Stimulated activated naive CD8-positive, alpha-beta T cell treated with anti-CD3 and anti-CD28 coated beads, Interleukin-15, Interleukin-2, amounts not matched to agents 100 ng/mL and 50 ng/mL, for 24 hours (primary cell): ENCODE data around the gene DNAI1.
"Not testable (repeated sequence)": the region's sequence is repeated elsewhere in the genome, so short reads cannot be mapped to it uniquely, and the experiment has no call there.

Experiments
- H3K27ac Mint-ChIP-seq: one replicate; pipeline ENCODE4 v1.8.0; 2021; ENCODE audit warnings: mild to moderate bottlenecking, mixed read lengths
- H3K27me3 Mint-ChIP-seq: one replicate; pipeline ENCODE4 v1.8.0; 2021; ENCODE audit warnings: mixed read lengths
- H3K36me3 Mint-ChIP-seq: one replicate; pipeline ENCODE4 v1.8.0; 2021; ENCODE audit warnings: low read depth, mixed read lengths
- H3K4me1 Mint-ChIP-seq: one replicate; pipeline ENCODE4 v1.8.0; 2021; ENCODE audit warnings: low read depth, mixed read lengths
- H3K4me3 Mint-ChIP-seq: one replicate; pipeline ENCODE4 v1.8.0; 2021; ENCODE audit warnings: mild to moderate bottlenecking, mixed read lengths
- H3K9me3 Mint-ChIP-seq: one replicate; pipeline ENCODE4 v1.8.0; 2021; ENCODE audit warnings: mixed read lengths

DNAI1 gene

GRCh38 chr9:34520505-34521385 is 62.1 kb downstream of the DNAI1 start:
- Mint-ChIP-seq H3K27me3 (peaks cover 30% of the 10 kb centered on the region), H3K9me3 (no peaks in the 10 kb centered on the region), H3K4me1 (peaks cover 29% of the 10 kb centered on the region), H3K4me3 (no peak overlapping the region), H3K36me3 (no peaks in the 10 kb centered on the region), H3K27ac (no peak overlapping the region)

- Mint-ChIP-seq H3K36me3 (no peaks in the 10 kb centered on the region), H3K27ac (no peak overlapping the region), H3K4me3 (no peak overlapping the region), H3K27me3 (peaks cover 34% of the 10 kb centered on the region), H3K4me1 (peaks cover 29% of the 10 kb centered on the region), H3K9me3 (no peaks in the 10 kb centered on the region)
These were observed 62.9 kb downstream of the DNAI1 start for GRCh38 chr9:34521406-34522045.

- peak overlapping the region; percentile 56 for H3K4me3 Mint-ChIP-seq
- no peaks in the 10 kb centered on the region for H3K36me3 Mint-ChIP-seq
- peaks cover 34% of the 10 kb centered on the region for H3K27me3 Mint-ChIP-seq
- no peak overlapping the region for H3K27ac Mint-ChIP-seq
- H3K9me3 Mint-ChIP-seq: no peaks in the 10 kb centered on the region
- H3K4me1 Mint-ChIP-seq: peaks cover 29% of the 10 kb centered on the region
These were observed 63.7 kb downstream of the DNAI1 start for GRCh38 chr9:34522091-34522887.

GRCh38 chr9:34522971-34523797 is 64.6 kb downstream of the DNAI1 start, which contains the start of gene ENHO:
TSS of gene ENHO (minus strand) at chr9:34522990. CDS start at chr9:34521695, 1,295 bp downstream.
- no peak within 1 kb of the TSS for H3K27ac Mint-ChIP-seq

GRCh38 chr9:34524349-34524748 is 65.7 kb downstream of the DNAI1 start:
- peaks cover 29% of the 10 kb centered on the region for H3K4me1 Mint-ChIP-seq
- H3K9me3 Mint-ChIP-seq: no peaks in the 10 kb centered on the region
- H3K27me3 Mint-ChIP-seq: peaks cover 34% of the 10 kb centered on the region
- peak overlapping the region; percentile 27 for H3K4me3 Mint-ChIP-seq
- no peaks in the 10 kb centered on the region for H3K36me3 Mint-ChIP-seq
- H3K27ac Mint-ChIP-seq: no peak overlapping the region

More at GRCh38 chr9:34522971-34523797, 64.6 kb downstream of the DNAI1 start, which contains the start of gene ENHO:
- H3K36me3 Mint-ChIP-seq: no peaks in the 10 kb centered on the region
- H3K9me3 Mint-ChIP-seq: no peaks in the 10 kb centered on the region
- peaks cover 34% of the 10 kb centered on the region for H3K27me3 Mint-ChIP-seq
- peaks cover 29% of the 10 kb centered on the region for H3K4me1 Mint-ChIP-seq
- H3K4me3 Mint-ChIP-seq: peak within 1 kb of the TSS; percentile 56

DNA sequence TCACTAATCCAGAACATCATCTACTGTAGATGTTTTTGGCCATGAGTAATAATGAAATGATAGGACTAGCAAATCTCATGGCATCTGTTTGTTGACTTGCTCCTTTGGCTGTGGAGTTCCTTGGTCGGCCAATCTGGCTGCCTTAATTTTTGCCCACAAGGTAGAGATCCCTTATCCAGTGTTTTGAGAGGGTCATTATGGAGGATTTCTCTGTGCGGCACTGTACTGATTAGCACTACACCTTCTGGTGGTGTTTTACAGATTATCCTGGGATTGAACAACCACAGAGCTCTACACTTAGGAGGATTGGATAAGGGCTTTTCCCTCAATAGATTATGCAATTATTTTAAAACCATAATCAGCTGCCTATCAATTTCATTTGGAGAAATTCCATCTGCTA is 67.4 kb downstream of the DNAI1 start:
- peaks cover 47% of the 10 kb centered on the region for H3K27me3 Mint-ChIP-seq
- no peaks in the 10 kb centered on the region for H3K36me3 Mint-ChIP-seq
- peaks cover 29% of the 10 kb centered on the region for H3K4me1 Mint-ChIP-seq
- H3K4me3 Mint-ChIP-seq: no peak overlapping the region
- no peaks in the 10 kb centered on the region for H3K9me3 Mint-ChIP-seq
- no peak overlapping the region for H3K27ac Mint-ChIP-seq

- not testable (repeated sequence) for H3K4me1 Mint-ChIP-seq, H3K27ac Mint-ChIP-seq, H3K9me3 Mint-ChIP-seq, H3K4me3 Mint-ChIP-seq, H3K36me3 Mint-ChIP-seq
- peaks cover 46% of the 10 kb centered on the region for H3K27me3 Mint-ChIP-seq
These were observed 73.4 kb downstream of the DNAI1 start for GRCh38 chr9:34532041-34532440.

DNA sequence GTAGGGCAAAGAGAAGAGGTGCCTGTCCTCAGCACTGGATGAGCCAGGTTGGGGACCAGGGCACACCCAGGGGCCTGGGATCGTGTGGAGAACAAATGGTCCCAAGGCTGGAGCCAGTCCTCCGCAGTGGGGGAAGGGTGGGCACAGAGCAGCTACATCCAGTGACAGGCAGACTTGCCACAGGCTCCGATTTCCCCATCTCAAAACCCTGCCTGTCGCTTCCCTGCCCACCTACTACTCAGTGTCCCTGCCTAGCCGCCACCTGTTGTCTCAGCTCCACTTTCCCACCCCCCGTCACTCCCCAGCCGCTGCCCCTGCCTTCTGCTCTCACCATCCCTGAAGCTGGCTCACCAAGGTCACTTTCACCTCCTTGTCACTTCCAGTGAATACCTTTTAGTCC is 78.1 kb downstream of the DNAI1 start:
- Mint-ChIP-seq H3K36me3 (no peaks in the 10 kb centered on the region), H3K4me3 (no peak overlapping the region), H3K27me3 (peaks cover 29% of the 10 kb centered on the region), H3K9me3 (no peaks in the 10 kb centered on the region), H3K4me1 (no peaks in the 10 kb centered on the region), H3K27ac (no peak overlapping the region)

- no peak overlapping the region for H3K27ac Mint-ChIP-seq
- H3K36me3 Mint-ChIP-seq: no peaks in the 10 kb centered on the region
- no peaks in the 10 kb centered on the region for H3K4me1 Mint-ChIP-seq
- no peak overlapping the region for H3K4me3 Mint-ChIP-seq
- no peaks in the 10 kb centered on the region for H3K9me3 Mint-ChIP-seq
- H3K27me3 Mint-ChIP-seq: peaks cover 20% of the 10 kb centered on the region
These were observed 82.2 kb downstream of the DNAI1 start for GRCh38 chr9:34540827-34541226.

DNA sequence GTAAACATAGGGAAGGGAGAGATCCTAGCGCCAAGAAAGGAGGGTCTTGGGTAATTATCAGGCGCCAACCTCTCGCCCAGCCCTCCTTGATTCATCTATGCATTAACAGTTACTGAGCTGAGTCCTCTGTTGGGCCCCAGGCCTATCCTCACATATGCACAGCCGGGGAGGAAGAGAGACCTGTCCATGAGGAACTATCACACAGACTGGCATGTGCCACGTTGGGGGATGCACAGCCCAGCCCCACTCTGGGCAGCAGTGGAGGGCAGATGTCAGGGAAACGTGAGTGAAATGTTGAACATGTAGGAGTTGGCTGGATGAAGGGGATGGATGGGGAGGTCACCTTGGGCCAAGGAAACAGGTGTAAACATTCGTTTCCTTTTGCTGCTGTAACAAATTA is 82.9 kb downstream of the DNAI1 start:
- no peak overlapping the region for H3K27ac Mint-ChIP-seq
- no peaks in the 10 kb centered on the region for H3K9me3 Mint-ChIP-seq
- H3K36me3 Mint-ChIP-seq: no peaks in the 10 kb centered on the region
- no peaks in the 10 kb centered on the region for H3K4me1 Mint-ChIP-seq
- peaks cover 15% of the 10 kb centered on the region for H3K27me3 Mint-ChIP-seq
- H3K4me3 Mint-ChIP-seq: no peak overlapping the region

GRCh38 chr9:34544035-34544434 is 85.4 kb downstream of the DNAI1 start:
- Mint-ChIP-seq H3K27me3 (peaks cover 16% of the 10 kb centered on the region), H3K4me1 (no peaks in the 10 kb centered on the region), H3K36me3 (no peaks in the 10 kb centered on the region), H3K9me3 (no peaks in the 10 kb centered on the region), H3K4me3 (no peak overlapping the region), H3K27ac (no peak overlapping the region)

GRCh38 chr9:34545497-34545896 is 86.9 kb downstream of the DNAI1 start:
- H3K4me3 Mint-ChIP-seq: no peak overlapping the region
- H3K27ac Mint-ChIP-seq: no peak overlapping the region
- no peaks in the 10 kb centered on the region for H3K4me1 Mint-ChIP-seq
- H3K27me3 Mint-ChIP-seq: peaks cover 16% of the 10 kb centered on the region
- H3K36me3 Mint-ChIP-seq: no peaks in the 10 kb centered on the region
- H3K9me3 Mint-ChIP-seq: no peaks in the 10 kb centered on the region

DNA sequence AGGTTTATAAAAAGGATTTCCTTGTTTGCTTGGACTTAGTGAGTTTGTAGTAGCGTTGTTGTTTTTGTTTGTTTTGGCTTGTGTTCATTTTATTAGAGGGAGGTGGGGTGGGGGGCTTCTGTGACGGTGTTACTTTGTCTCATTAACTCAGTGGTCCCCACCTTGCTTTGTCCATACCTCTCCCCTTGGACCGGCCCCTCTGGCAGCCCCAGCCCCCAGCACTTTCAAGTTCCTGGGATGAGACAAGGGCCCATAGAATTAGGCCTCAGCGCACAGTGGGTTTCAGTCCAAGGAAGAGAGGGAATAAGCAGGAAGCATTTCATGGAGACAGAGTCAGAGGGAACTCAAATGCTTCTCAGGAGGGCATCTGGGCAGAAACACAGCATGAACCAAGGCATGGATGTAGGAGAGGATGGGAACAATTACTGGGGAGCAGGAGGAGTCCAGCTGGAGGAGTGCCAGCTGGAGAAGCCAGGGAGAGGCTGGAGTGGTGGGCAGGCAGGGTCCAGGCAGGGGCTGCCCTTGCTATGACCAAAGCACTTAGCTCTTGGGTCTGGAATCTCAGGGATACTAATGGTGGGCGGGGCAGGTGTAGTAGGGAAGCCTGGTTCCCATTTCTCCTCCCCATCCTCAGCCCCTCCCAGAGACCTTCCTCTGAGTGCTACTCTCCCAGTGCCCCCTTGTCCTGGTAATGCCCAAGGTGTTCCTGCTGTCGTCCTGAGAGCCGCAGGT is 87.7 kb downstream of the DNAI1 start:
- Mint-ChIP-seq H3K4me3 (no peak overlapping the region), H3K27me3 (peaks cover 16% of the 10 kb centered on the region), H3K27ac (no peak overlapping the region), H3K4me1 (no peaks in the 10 kb centered on the region), H3K36me3 (no peaks in the 10 kb centered on the region), H3K9me3 (no peaks in the 10 kb centered on the region)
